Neural crest cell (in vitro differentiated cells): ENCODE data around the gene PACC1. TPM values are rescaled to one million over a fixed set of nuclear protein-coding genes. Genes with fewer than 3 reads are reported as not detected.

Experiments
- DNase-seq: peaks from one replicate; pipeline ENCODE4 v3.0.0; 2021; ENCODE audit warnings: low read depth, mixed read lengths, low spot score
- H3K27ac Mint-ChIP-seq: one replicate; pipeline ENCODE4 v1.8.0; 2021; ENCODE audit warnings: mild to moderate bottlenecking, mixed read lengths; ENCODE audit not compliant: unreplicated experiment
- H3K27me3 Mint-ChIP-seq: 2 replicates; pipeline ENCODE4 v1.8.0; 2021; ENCODE audit warnings: low read depth, mild to moderate bottlenecking, mixed read lengths
- H3K36me3 Mint-ChIP-seq: 2 replicates; pipeline ENCODE4 v1.8.0; 2021; ENCODE audit warnings: low read depth, mild to moderate bottlenecking, mixed read lengths
- H3K4me1 Mint-ChIP-seq: 2 replicates; pipeline ENCODE4 v1.8.0; 2021; ENCODE audit warnings: mixed read lengths
- H3K4me3 Mint-ChIP-seq: one replicate; pipeline ENCODE4 v1.8.0; 2021; ENCODE audit warnings: mild to moderate bottlenecking, mixed read lengths
- H3K9me3 Mint-ChIP-seq: 2 replicates; pipeline ENCODE4 v1.8.0; 2021; ENCODE audit warnings: mixed read lengths
- CTCF ChIP-seq: fragments of 200-600 bp; sonication (generic); conservative IDR thresholded peaks from 2 replicates; pipeline ENCODE4 v1.5.0; 2021; ENCODE audit warnings: antibody characterized with exemption, mild to moderate bottlenecking
- total RNA-seq: library from RNA; stranded (reverse); gene quantifications from 2 replicates; pipeline ENCODE4 v1.2.1, GENCODE V29; 2021

The PACC1 gene
- total RNA-seq, 1 donor from 2014 or later: 28.3 TPM

- Mint-ChIP-seq H3K27ac (no peak overlapping the region), H3K4me3 (peak overlapping the region; percentile 83), H3K4me1 (peaks cover 33% of the 10 kb centered on the region), H3K27me3 (peaks cover 8% of the 10 kb centered on the region), H3K9me3 (no peaks in the 10 kb centered on the region), H3K36me3 (no peaks in the 10 kb centered on the region)
- DNase-seq: no peak
- TF ChIP-seq CTCF: no peak
Measured at GRCh38 chr1:212430955-212431394, 16.3 kb upstream of the PACC1 start.

DNA sequence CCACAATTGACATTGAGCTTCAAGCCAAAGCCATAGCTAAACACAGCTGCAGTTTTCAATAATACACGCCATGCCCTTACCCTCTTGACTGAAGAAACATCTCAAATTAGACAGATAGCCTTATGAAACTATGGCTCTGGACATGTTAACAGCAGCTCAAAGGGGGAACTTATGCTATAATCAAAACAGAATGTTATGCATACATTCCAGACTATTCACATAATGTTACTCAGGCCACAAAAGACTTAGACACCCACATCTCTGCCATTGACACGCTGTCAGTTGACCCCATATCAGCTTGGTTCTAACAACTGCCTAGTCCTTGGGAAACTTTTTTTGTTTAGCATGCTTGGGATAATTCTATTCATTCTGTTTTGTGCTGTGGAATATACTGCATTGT, 15.7 kb upstream of the PACC1 start:
- TF ChIP-seq CTCF: no peak
- H3K9me3 Mint-ChIP-seq: no peaks in the 10 kb centered on the region
- H3K36me3 Mint-ChIP-seq: no peaks in the 10 kb centered on the region
- peaks cover 8% of the 10 kb centered on the region for H3K27me3 Mint-ChIP-seq
- no peak for DNase-seq
- peaks cover 35% of the 10 kb centered on the region for H3K4me1 Mint-ChIP-seq
- H3K4me3 Mint-ChIP-seq: peak overlapping the region; percentile 35
- no peak overlapping the region for H3K27ac Mint-ChIP-seq

DNA sequence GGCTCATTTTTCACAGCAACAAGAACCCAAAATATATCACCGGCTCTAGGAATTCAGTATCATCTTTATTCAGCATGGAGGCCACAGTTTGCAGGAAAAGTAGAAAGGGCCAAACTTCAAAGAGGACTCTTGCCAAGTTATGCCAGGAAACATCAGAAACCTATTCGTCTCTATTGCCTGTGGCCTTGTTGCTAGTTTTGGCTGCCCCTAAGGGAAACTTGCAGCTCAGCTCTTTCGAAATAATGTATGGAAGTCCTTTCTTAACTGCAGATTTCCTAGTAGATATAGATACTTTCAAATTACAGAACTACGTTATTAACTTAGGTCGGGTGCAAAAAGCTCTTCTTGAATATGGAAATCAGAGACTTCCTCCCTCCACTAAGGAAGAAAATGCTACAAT, 13.8 kb upstream of the PACC1 start:
- no peak for TF ChIP-seq CTCF
- no peak overlapping the region for H3K27ac Mint-ChIP-seq
- peaks cover 9% of the 10 kb centered on the region for H3K27me3 Mint-ChIP-seq
- H3K9me3 Mint-ChIP-seq: no peaks in the 10 kb centered on the region
- DNase-seq: no peak
- no peak overlapping the region for H3K4me3 Mint-ChIP-seq
- peaks cover 40% of the 10 kb centered on the region for H3K4me1 Mint-ChIP-seq
- H3K36me3 Mint-ChIP-seq: no peaks in the 10 kb centered on the region

GRCh38 chr1:212423879-212424278, 9.2 kb upstream of the PACC1 start:
- Mint-ChIP-seq H3K9me3 (no peaks in the 10 kb centered on the region), H3K4me3 (no peak overlapping the region), H3K27ac (no peak overlapping the region), H3K36me3 (no peaks in the 10 kb centered on the region), H3K27me3 (peaks cover 11% of the 10 kb centered on the region), H3K4me1 (peaks cover 12% of the 10 kb centered on the region)
- no peak for TF ChIP-seq CTCF
- no peak for DNase-seq

DNA sequence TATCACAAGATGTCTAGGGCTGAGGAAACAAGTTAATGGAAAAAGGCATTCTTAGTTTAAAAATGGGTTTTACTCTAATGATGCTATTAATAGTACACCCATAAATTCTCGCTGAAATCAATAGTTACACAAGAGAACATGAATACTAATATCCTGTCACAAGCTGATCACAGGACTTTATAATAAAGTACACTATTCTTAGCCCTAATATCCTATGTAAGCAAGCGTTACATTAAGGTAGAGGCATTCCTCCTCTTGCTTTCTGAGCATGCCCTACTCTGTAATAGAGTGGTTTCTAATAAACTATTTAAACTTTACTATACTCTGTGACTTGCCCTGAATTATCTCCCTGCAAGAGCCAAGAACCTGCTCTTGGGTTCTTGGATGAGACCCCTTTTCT, 6.5 kb upstream of the PACC1 start:
- TF ChIP-seq CTCF: no peak
- H3K9me3 Mint-ChIP-seq: no peaks in the 10 kb centered on the region
- no peak for DNase-seq
- H3K27me3 Mint-ChIP-seq: peaks cover 7% of the 10 kb centered on the region
- H3K4me3 Mint-ChIP-seq: no peak overlapping the region
- no peak overlapping the region for H3K27ac Mint-ChIP-seq
- H3K4me1 Mint-ChIP-seq: peaks cover 12% of the 10 kb centered on the region
- no peaks in the 10 kb centered on the region for H3K36me3 Mint-ChIP-seq
